GM18517 (cell line): ENCODE data around the gene SMOC1.

Source experiments
- ATAC-seq: cut with Tn5 transposase; IDR thresholded peaks from one replicate; pipeline ENCODE4 v1.9.1; 2021; ENCODE audit warnings: mild to moderate bottlenecking, moderate library complexity; ENCODE audit not compliant: unreplicated experiment

The SMOC1 gene, protein sequence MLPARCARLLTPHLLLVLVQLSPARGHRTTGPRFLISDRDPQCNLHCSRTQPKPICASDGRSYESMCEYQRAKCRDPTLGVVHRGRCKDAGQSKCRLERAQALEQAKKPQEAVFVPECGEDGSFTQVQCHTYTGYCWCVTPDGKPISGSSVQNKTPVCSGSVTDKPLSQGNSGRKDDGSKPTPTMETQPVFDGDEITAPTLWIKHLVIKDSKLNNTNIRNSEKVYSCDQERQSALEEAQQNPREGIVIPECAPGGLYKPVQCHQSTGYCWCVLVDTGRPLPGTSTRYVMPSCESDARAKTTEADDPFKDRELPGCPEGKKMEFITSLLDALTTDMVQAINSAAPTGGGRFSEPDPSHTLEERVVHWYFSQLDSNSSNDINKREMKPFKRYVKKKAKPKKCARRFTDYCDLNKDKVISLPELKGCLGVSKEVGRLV

DNA sequence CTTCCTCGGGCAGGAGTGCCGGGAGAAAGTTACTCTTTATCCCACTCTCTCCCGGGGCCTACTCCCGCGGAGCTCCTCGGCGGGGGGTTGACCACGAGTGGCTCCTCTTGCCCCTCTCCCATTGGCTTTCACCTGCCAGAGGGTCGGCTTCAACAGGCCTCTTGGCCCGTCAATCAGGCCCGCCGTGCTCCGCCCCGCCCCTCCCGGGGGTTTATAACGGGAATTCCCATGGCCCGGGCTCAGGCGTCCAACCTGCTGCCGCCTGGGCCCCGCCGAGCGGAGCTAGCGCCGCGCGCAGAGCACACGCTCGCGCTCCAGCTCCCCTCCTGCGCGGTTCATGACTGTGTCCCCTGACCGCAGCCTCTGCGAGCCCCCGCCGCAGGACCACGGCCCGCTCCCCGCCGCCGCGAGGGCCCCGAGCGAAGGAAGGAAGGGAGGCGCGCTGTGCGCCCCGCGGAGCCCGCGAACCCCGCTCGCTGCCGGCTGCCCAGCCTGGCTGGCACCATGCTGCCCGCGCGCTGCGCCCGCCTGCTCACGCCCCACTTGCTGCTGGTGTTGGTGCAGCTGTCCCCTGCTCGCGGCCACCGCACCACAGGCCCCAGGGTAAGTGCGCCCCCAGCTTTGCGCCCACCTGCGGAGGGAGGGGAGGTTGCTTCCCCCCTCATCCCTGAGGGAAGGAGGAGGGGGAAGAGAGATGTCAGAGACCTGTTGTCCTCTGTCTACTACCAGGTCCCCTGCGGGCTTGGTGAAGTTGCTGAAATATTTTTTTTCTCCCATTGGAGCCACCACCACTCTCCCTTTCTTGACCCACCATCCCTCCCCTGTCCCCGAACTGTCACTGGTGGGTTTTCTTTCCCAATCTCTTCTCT, at the start of gene SMOC1:
Gene SMOC1, plus strand, starts transcription at position 242 of the 869 bp plus-strand sequence. Its CDS starts 263 bp downstream, at position 505.
- no peak for ATAC-seq

DNA sequence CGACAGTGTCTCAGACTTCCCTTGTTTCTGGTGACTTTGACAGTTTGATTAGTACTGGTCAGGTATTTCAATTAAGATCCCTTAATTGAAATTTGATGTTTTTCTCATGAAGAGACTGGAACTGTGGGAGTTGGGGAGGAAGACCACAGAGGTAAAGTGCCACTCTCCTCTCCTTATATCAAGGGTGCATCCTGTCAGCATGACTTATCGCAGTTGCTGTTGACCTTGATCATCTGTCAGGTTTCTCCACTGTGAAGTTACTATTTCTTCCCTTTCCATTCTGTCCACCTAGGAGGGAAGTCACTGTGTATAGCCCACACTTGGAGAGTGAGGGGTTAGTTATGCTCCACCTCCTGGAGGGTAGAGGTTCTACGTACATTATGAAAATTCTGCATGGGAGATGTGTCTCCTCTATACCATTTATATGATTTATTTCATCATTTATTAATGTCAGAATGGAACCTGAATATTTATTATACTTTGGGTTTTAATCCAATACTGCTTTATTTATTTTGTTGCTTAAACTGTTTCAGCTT, 40.3 kb upstream of the SMOC1 start:
- ATAC-seq, result no peak

DNA sequence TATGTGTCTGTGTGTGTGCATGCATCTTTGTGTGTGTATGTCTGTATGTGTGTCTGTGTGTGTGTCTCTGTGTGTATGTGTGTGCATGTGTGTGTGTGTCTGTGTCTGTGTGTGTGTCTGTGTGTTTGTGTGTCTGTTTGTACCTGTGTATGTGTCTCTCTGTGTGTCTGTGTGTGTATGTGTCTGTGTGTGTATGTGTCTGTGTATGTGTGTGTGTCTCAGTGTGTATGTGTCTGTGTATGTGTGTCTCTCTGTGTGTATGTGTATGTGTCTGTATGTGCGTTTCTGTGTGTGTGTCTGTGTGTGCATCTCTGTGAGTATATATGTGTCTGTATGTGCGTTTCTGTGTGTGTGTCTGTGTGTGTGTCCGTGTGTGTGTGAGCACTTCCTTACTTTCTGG, 39.6 kb upstream of the SMOC1 start:
- ATAC-seq, result no peak

DNA sequence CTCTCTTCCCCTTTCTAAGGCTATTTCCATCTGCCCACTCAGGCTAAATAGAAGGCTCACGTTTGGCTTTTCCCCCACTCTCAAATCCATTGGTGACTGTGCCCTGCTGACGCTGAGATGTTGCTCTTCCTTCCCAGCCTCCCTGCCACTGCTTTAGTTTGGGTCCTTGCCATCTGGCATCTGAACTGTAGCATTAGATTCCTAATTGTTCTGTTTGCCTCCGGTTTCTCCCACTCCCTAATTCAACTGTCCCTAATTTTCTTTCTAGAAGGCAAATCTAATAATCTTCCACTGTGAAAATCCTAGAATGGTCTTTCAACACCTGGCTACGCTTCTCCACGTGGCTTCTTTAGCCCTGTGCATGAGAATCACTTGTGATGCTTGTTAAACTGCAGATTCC, 37.6 kb upstream of the SMOC1 start:
- ATAC-seq, result no peak

DNA sequence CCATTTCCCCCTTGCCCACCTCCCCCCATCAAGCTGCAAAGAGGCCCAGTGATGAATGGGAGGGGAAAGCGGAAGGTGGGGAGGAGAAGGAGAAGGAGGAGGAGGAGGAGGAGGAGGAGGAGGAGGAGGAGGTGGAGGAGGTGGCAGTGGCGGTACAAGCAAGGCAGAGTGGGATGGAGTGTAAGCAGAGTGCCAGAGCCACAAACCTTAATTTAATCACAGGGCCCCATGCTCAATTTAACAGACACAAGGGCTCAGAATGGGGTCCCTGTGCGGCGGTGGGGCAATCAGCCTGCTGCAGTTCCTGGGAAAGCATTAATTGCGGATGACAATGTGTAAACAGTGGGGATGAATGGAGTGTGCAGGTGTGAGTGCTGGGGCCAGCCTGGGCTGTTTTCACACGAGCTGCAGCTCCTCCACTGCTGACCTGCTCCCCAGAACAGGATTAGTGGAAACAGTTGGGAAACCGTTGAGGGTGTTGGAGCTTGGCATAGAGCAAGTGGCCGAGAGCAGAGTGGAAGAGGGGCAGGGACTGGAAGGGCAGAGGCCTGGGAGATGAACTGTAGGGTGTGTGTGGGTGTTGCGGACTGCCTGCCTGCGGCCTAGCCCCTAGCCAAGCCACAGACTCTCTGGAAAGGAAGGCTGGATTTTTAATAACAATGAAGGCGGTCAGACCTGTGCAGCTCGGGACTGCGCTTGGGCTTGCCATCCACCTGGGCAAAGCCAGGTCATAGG, 36.4 kb upstream of the SMOC1 start:
- ATAC-seq, result no peak

DNA sequence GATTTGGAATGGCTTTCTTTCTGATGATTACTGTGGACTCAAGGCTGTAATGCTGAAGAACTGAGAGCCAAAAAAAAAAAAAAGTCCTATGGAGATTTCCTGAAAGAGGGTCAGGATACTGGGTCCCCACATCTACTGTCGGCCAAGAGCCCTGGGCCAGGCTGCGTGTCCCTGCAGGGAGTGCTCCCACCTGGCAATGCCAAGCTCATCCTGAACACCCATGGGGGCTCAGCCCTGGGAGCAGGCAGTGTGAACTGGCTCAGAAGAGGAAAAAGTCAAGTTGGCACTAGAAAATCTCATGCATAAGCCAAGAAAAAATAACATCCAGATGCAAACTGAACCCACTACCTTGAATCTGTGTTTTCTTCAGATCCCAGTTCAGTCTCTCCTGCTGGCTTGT, 35.0 kb upstream of the SMOC1 start:
- no peak for ATAC-seq

DNA sequence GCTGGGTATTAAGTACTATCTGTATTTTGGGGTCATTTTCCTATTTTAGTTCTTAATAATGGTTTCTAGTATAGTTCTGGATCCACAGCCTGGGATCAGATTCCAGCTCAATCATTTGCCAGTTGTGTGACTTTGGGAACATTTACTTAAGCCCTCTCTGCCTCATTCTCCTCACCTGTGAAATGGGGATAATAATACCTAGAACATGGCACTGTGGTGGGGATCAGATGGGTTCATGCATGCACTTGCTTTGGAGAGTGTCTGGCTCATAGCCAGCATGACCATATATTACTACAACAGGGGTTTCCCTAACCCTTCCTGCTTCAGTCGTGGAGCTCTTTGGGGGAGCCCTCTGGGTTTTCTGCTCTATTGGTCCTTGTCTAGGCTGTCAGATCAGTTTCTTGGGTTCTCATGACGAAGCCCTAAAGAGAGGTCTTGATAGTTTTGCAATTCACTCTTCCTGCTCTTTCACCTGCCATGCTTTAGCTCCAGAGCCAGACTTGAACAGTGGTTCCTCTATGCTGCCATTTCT, 34.1 kb upstream of the SMOC1 start:
- ATAC-seq, result no peak

DNA sequence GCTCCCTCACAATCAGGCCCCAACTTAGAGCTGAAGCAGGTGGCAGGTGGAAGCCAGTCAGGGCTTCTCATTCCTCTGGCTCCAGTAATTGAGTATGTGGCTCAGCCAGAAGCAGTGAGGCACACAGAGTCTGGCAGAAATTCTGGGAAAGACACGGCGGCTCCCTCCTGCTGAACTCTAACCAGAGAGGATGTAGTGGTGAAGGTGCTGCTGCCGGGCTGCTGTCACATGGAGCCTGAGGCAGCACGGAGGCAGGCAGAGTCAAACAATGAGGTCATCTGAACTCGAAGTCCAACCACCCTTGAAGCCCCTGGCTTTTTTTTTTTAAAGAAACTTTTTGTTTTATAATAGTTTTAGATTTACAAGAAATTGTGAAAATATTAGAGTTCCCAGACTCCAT, 33.4 kb upstream of the SMOC1 start:
- ATAC-seq, result no peak

DNA sequence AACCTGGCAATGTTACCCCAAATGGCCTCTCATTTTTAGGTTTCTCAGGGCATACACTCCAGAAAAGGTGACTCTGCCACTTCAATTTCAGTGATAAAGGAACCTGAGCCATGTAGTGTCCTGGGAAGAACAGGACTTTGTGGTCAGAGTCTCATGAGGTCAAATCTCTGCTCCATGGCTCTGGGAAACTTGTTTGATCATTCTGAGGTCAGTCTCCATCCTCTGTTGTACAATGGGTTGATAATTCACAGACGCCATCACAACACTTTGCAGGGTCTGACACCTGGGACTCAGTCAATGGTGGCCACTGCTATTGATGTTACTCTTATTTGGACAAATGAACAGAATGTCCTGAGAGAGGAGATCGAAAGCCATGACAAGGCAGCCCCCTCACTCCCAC, 31.1 kb upstream of the SMOC1 start:
- no peak for ATAC-seq

DNA sequence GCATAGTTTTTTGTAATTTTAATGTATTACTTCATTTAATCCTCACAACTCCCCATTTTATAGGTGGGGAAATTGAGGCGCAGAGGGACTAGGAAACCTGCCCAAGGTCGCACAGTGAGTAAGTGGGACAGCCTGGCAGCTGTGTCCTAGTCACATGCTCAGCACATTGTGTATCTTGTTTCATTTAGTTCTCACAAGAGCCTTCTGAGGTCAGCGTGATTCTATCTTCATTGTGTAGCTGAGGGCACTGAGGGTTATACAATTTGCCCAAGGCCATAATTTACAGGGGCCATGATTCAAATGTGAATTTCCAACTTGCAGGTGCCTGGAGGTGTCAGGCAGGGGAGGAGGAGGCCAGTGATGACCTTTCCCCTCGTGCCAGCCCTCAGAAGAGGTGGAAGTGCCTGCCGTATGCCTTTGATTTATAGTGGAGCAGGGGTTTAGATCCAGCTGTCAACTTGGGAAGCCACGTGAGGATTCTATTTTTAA, 30.3 kb upstream of the SMOC1 start:
- no peak for ATAC-seq

DNA sequence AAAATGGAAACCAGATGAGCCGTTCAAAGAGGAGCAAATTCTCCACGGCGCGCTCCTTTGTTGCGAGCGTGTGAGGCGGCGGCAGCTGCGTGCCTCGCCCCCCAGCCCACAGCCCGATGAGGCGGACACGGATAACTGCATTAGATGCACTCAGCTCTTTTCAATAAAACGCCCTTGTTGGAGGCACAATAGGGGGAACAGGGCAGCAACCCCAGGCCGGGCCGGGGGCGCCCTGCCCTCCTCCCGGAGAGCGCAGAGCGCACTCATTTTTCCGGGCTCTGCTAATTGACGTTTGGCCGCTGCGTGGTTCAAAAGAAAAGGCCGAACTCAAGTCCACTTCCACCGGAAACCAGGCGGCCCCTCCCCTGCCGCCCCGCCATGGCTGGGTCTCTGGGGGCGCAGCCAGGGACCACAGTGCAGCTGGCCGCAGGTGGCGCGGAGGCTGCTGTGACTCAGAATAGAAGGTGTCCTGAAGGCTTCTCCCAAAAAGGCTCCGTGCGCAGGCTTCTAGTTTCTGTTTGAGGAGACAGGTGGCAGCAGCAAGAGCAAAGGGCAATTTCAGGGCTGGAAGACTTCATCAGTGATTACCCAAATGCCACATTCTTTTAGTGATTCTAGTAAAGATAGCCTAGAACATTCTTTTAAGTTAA, 29.0 kb upstream of the SMOC1 start:
- ATAC-seq, result no peak

DNA sequence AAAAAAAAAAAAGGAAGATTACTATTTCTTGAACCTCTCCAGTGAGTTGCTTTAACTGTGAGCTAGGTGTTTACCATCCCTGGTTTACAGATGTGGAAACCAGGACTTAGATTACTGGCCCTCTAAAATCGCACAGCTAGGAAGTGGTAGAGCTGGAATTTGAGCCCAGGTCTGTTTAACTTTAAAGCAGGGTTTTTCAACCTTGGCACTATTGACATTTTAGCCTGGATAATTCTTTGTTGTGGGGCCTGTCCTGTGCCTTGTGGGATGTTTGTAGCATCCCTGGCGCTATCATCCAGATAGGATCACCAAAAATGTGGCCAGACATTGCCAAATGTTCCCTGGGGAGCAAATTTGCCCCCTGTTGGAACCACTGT, 28.5 kb upstream of the SMOC1 start:
- ATAC-seq, result no peak

DNA sequence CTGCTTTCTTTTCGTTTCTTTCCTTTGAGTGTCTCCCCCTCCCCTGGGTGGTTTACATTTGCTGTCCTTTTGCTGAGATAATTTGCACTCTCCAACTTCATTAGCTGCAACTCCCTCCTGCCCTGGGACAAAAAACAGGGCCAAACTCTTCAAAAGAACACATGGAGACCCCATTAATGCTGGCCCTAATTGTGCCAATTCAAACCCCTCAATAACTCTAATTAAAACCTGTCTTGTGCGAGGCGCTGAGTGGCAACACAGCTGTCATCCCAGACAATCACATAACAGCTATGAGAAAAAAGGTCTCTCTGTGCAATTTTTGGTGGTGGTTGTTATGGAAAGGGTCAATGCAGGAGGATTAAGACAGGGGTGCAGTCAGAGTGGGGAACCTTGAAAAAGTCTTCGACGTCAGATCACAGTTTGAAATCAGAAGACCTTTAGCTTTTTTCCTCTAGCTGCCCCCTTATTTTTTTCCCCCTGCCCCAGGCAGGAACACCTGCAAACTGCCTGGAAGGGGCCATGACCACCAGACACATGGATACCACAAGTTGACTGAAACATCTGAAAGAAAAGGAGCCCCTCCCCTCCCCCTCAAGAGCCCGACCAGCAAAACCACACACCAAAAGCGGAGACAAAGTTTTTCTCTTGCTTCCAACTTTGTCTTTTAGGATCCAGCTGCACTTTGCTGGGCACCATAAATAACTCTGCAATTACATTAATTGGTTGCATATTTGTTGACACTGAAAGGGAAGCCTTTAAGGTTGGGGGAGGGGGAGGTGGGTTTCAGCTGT, 26.5 kb upstream of the SMOC1 start:
- no peak for ATAC-seq

DNA sequence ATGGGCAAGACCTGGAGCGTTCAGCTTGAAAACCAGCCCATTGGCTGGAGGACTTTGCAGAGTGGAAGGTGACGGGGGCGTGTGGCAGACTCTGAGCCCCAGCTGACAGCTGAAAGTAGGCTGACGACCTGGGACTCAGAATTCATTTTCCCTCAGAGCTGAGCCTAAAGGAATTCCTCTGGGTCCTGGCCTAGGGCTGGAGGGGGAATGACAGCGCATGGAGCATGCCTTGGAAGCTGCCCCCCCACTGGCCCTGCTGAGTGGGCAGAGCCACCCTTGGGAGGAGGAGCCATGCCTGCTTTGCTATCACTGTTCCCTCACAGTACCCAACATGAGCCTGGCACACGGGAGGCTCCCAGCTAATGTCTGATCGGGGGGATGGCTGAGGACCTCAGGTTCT, 25.4 kb upstream of the SMOC1 start:
- no peak for ATAC-seq

DNA sequence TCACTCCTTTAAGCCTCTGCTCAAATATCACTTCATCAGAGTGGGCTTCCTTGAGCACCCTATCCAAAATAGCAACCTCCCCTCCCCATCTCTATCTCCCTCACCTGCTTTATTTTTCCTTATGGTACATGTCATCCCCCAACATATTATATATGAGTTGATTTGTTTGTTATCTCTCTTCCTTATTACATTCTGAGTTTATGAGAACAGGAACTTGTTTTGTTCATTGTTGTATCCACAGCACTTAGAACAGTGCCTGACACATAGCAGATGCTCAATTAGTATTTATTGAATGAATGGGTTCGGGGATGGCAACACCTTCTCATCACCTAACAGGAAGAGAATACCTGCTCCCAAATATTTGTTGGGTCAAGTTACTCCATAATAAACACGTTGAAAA, 24.6 kb upstream of the SMOC1 start:
- no peak for ATAC-seq

DNA sequence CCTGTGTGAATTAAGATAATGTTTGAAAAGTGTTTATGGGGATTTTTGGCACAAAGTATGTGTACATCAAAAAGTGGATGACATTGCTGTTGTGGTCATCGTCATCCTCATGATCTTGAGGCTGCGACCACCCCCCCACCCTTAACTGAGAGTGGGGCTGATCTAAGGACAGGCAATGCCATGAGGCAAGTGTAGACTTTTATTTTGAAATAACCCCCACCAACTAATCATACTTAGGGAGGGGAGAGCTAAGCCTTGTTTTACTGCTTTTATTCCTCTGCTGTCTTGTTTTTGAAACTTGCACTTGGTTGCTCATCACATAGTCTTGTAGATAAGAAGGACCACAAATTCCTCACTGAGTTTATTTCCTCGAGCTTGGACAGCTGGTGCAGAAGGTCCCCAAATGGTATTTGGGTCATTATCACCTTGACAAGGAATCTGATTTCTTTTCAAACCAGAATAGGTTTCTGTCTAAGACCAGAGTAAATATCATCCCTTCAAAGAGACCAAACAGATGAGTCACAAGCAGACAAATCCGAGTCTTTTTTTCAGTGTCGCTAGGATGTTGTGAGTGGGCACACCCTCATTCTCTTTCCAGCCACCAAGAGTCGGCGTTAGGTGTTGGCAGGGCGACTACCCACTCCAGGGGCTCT, 23.9 kb upstream of the SMOC1 start:
- no peak for ATAC-seq

DNA sequence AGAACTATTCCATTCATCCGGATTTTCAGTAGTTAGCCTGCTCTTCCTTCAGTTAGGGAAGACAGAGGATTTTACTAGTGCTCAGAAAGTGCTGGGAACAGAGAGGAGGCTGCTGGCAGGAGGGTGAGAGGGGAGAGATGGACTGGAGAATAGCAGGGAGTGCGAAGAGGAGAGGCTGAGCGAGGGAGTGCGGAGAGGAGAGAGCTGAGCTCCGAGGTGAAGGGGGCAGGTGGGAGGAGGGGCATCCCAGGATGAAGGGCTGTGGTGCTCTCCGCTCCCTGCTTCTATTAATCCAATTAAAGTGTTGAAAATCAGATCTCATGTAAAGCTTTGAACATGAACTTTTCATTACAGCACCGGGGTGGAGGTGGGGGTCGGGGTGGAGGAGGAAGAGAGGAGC, 20.4 kb upstream of the SMOC1 start:
- ATAC-seq, result no peak

DNA sequence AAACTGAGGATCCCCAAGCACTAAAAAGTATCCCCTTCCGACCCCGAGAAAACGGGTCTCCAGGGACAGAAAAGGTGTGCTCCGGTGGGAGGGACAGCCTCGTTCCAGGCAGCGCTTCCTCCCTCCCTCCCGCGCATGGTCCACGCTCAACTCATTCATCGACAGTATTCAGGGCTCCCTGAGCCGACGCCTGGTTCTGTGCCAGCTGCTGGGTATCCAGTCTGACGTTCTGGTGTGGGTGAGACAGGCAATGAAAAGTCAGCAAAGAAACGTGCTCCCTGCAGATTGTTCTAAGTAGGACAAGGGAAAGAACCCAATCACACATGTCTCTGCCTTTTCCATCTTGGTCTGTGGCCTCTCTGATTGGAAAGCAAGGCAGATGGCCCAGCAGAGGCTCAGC, 19.6 kb upstream of the SMOC1 start:
- no peak for ATAC-seq

DNA sequence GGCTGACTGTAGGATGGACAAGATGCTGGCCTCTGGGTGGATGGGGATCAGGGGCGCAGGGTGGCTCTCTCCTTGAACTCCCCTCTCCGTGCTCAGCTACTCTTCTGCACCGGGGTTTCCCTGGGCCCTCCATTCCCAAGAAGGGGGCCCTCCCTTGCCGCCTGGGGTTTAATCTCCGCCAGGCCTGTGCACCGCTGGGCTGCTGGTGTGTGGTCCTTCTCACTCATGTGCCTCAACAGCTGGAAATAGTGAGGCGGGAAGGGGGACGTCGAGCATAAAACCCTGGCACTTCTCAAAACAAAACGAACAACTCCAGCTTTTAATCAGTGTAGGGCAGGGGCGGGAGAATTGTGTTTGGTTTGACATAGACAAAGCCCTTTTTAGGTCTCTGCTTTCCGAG, 19.0 kb upstream of the SMOC1 start:
- ATAC-seq, result no peak
